Hair follicular keratinocyte (primary cell): ENCODE measurements around the gene ZNF91. TPM values are rescaled to one million over a fixed set of nuclear protein-coding genes. Genes with fewer than 3 reads are reported as not detected.

Experiments
- total RNA-seq: library from RNA; depleted of rRNA; stranded (reverse); fragments of >200 nt; gene quantifications from 2 replicates; pipeline ENCODE4 v1.2.3, GENCODE V29; 2015

Gene ZNF91
- 4.9 and 7.9 TPM in 2 replicates for total RNA-seq

DNA sequence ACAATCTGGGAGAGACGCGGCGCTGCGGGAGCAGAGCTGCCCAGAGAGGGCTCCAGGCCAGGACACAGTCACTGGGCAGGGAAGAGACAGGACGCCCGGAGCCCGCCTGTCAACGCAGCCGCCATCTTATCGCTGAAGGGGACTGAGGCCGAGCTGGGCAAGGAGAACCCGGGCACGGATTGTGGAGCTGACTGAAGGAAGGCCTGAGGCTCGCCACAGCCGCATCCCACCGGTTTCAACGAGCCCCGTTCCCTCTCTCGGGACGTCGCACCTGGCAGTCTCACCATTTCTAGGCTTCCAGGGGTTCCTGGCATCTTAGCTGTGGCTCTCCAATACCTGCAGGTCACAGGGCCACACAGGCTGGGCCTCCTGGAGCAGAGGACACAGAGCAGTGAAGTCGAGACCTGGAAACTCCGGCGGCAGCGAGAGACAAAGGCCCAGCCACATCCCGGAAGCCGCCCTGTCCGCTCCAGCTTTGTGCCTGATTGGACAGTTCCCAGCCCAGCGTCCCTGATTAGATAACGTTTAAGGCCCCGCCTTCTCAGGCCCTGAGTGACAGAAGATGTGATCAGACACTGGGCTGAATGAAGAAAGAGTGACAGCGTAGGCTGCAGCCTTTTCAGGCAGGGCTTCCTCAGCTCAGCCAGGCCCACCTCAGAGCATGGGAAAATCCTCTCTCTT lies at the start of gene ZNF91:
TSS of gene ZNF91 (minus strand) at position 431 of the 681 bp plus-strand sequence. CDS start at position 314, 117 bp downstream.

Other genes with a start within 250 kb of the ZNF91 start
- 2.5 and 5.0 TPM in 2 replicates for gene ZNF724, start 145.1 kb downstream of the ZNF91 start, total RNA-seq